Stimulated activated CD8-positive, alpha-beta memory T cell treated with anti-CD3 and anti-CD28 coated beads, Interleukin-12 subunit alpha, Interleukin-12 subunit beta, amount 100 ng/mL, for 24 hours (primary cell): ENCODE measurements around the gene RHO.
"Not testable (repeated sequence)": the region's sequence is repeated elsewhere in the genome, so short reads cannot be mapped to it uniquely, and the experiment has no call there.

ENCODE experiments used
- DNase-seq: peaks from one replicate; pipeline ENCODE4 v3.0.0-alpha.2; 2020; ENCODE audit errors: extremely low read depth

Gene RHO

GRCh38 chr3:129543156-129543790 is 14.8 kb downstream of the RHO start, which contains the start of gene H1-8:
Gene H1-8, plus strand, starts transcription at chr3:129543175. Its CDS starts 44 bp downstream, at chr3:129543219.
- DNase-seq = no peak

GRCh38 chr3:129543999-129544398 is 15.6 kb downstream of the RHO start:
- no peak for DNase-seq

DNA sequence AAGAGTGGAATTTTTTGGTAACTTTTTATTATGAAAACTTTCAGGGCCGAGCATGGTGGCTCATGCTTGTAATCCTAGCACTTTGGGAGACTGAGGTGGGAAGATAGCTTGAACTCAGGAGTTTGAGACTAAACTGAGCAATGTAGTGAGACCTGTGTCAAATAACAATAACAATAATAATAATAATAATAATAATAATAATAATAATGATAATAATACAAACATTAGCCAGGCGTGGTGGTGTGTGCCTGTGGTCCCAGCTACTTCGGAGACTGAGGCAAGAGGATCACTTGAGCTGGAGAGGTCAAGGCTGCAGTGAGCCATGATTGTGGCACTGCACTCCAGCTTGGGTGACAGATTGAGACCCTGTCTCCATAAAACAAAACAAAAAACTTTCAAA is 17.5 kb downstream of the RHO start:
- not testable (repeated sequence) for DNase-seq

DNA sequence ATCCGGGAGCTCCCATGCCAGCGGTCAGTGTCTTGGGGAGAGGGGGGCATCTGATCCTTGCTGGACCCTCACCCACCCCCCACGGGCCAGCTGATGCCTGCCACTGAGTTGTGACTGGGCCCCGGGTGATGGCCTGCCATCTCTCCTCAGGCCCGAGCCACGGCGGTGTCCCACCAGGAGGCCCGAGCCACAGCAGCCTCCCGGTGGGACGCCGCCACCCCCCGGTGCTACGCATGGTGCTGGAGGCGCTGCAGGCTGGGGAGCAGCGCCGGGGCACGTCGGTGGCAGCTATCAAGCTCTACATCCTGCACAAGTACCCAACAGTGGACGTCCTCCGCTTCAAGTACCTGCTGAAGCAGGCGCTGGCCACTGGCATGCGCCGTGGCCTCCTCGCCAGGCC is 18.8 kb downstream of the RHO start:
- no peak for DNase-seq

- DNase-seq = no peak
These were observed 19.9 kb downstream of the RHO start for GRCh38 chr3:129548104-129548965.

GRCh38 chr3:129549006-129549800 is 20.8 kb downstream of the RHO start:
- no peak for DNase-seq

GRCh38 chr3:129549805-129550204 is 21.4 kb downstream of the RHO start:
- no peak for DNase-seq

DNA sequence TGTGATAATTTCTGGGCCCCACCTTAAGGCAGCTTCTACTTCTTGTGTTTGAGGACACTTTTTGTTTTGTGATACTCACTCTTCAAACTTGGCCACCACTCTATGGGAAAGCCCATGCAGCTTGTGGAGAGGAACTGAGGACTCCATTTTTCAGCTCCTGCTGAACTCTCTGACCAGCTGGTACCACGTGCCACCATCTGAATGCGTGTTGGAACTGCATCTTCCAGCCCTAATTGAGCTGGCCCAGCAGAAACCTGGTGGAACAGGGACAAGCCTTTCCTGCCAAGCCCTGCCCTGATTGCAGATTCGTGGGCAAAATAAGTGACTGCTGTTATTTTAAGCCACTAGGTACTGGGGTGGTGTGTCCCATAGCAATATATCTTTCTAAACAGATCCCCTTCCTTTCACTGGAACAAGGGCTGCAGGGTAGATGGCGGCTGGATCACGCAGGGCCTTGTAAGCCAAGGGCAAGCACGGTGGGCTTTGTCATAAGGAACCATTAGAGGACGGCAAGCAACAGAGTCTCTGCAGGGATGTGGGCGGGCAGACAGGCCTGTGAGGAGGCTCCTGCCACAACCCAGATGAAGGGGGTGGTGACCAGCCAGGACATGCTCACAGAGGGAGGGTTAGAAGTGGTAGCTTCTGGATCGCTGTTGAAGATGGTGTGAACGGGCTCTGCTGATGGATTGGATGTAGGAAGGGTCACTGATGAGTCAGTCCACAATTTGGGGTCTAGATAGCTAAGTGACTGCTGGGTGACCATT is 24.0 kb downstream of the RHO start:
- DNase-seq = no peak

DNA sequence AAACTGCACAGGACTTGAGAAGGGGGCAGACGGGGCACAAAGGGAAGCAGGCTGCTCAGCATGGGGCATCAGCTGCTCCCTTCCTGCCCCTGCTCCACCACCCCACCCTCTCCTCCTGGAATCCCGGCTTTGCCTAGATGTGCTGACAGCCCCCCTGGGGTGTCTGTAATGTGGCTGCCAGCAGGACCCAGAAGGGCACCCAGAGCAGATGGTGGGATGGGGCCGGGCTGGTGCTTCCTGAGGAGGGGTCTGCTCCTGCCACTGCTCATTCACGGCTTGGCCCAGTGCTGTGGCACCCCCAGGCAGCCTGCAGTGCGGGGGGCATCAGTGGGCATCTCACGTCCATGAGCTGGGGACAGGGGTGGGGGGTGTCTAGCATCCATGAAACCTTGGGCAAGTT is 24.7 kb downstream of the RHO start:
- no peak for DNase-seq

GRCh38 chr3:129553719-129554118 is 25.3 kb downstream of the RHO start:
- DNase-seq = no peak

GRCh38 chr3:129554356-129555152 is 26.1 kb downstream of the RHO start:
- DNase-seq = no peak

GRCh38 chr3:129555153-129555550 is 26.7 kb downstream of the RHO start:
- no peak for DNase-seq

GRCh38 chr3:129555616-129556357 is 27.3 kb downstream of the RHO start:
- DNase-seq = no peak

DNA sequence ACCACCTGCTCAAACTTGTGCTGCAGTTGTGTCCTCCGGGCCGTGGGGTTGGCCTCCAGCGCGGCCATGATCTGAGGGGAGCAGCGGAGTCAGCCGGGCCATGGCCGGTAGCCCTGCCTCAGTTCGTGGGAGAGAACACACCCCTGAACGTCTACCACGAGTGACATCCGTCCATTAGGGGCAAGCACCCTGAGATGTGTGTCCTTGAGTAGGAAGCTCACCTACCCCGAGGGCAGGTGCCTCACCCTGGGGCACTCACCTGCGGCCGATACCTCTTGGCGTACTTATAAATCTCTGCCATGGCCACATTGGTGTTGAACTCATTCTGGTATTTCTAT is 27.9 kb downstream of the RHO start:
- no peak for DNase-seq

DNA sequence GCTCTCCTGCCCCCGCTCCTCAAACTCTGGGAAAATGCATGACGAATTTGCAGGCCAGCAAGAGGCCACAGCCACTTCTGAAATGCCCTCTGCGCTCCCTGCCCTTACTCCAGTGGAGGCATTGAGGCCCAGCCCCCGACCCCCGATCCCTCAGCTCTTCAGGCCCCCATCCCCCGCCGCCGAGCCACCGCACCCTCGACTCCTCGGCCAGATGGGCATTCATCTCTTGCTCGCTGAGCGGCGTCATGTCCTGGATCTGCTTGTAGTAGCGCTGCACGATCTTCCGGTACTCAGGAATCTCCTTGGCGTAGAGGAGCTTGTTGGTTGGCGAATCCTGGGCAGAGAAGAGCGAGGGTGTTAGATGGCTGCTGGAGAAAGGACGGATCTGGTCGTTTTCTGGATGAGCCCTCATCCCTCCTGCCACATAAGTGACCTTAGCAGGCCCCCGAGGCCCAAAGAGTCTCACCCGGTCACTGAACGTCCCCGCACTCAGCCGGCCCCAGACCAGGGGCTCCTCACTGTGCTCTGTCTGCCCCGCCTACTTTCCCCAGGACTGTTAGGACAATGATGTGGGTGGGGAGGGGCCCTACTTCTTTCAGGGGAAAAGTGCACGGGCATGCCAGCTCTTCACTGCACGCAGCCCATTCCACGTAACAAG is 28.6 kb downstream of the RHO start:
- no peak for DNase-seq

GRCh38 chr3:129557548-129557894 is 29.1 kb downstream of the RHO start:
- DNase-seq = no peak

DNA sequence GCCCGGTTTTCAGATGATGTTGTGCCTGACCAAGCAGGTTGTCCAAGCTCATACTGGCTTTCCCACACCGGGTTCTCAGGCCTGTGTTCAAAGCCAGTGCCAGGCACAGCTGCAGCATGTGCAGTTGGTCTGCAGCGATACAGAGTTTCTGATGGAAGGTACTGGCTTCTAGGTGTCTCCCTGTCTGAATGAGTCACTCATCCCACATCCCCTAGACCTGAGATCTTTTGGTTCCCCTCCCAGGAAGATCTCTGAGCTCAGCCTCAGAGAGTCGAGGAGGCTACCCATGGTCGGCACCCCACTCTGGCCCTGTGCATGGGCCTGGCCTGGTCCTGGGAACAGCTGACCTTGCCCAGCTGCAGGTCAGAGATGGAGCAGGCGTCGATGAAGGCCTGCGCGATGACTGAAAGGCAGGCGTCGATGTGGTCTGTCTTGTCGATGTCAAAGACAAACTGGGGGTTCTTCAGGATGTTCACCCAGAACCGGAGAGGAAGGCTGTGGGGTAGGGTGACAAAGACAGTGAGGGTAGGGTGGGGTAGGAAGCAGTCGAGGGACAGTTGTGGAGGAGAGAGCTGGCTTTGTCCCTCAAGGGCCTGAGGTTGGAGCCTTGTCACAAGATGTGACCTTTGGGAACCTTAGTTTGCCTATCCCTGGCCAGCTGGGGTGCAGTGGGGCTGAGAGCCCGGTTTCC is 29.8 kb downstream of the RHO start:
- DNase-seq = no peak

- DNase-seq = no peak
These were observed 30.5 kb downstream of the RHO start for GRCh38 chr3:129558772-129559564.
